Lung (tissue), 12 donors: ENCODE results near the gene KCNA5. TPM values are rescaled to one million over a fixed set of nuclear protein-coding genes. Genes with fewer than 3 reads are reported as not detected.

Experiments
- ATAC-seq: fragments of 200-7000 bp; cut with Tn5 transposase; one replicate; pipeline ENCODE4 v1.9.1; 2020; ENCODE audit warnings: moderate number of reproducible peaks; ENCODE audit not compliant: insufficient read depth, low FRiP score
- DNase-seq, 3 donors: peaks; one replicate each; pipeline ENCODE4 v3.0.0-alpha.2; 2013 to 2017
- H3K27ac ChIP-seq, 2 donors: one replicate each; pipeline ENCODE4 v1.5.1; 2013; ENCODE audit warnings: mild to moderate bottlenecking in 2 of 2, moderate library complexity in 2 of 2, control low read depth in 1 of 2, inconsistent platforms in 1 of 2, low read depth in 1 of 2, low read length in 1 of 2
- H3K27me3 ChIP-seq, 3 donors: one replicate each; pipeline ENCODE4 v1.5.1; 2013; ENCODE audit warnings: low read length in 2 of 3; ENCODE audit not compliant: control insufficient read depth in 3 of 3, insufficient read depth in 3 of 3
- H3K36me3 ChIP-seq, 4 donors: one replicate each; pipeline ENCODE4 v1.5.1; 2013; ENCODE audit warnings: low read length in 4 of 4, mild to moderate bottlenecking in 1 of 4, moderate library complexity in 1 of 4; ENCODE audit not compliant: control insufficient read depth in 4 of 4, insufficient read depth in 4 of 4
- H3K4me1 ChIP-seq, 5 donors: one replicate each; pipeline ENCODE4 v1.5.1; 2013; ENCODE audit warnings: low read length in 5 of 5, mild to moderate bottlenecking in 2 of 5, moderate library complexity in 1 of 5; ENCODE audit not compliant: control insufficient read depth in 5 of 5, insufficient read depth in 5 of 5
- H3K4me3 ChIP-seq: one replicate; pipeline ENCODE4 v1.5.1; 2013; ENCODE audit warnings: mild to moderate bottlenecking, control low read depth, moderate library complexity
- H3K9ac ChIP-seq, 2 donors: one replicate each; pipeline ENCODE4 v1.5.1; 2013; ENCODE audit warnings: low read length in 2 of 2, control low read depth in 1 of 2; ENCODE audit not compliant: insufficient read depth in 1 of 2
- H3K9me3 ChIP-seq, 4 donors: one replicate each; pipeline ENCODE4 v1.5.1; 2013; ENCODE audit warnings: low read length in 3 of 4, mild to moderate bottlenecking in 1 of 4, moderate library complexity in 1 of 4; ENCODE audit not compliant: control insufficient read depth in 4 of 4, insufficient read depth in 3 of 4
- WGBS, 2 donors: extraction: QIAGEN DNeasy Blood & Tissue Kit; methylation state at CpG; one replicate each; pipeline ENCODE4 v1.1.7; 2013; 5-methylcytosine and 5-hydroxymethylcytosine counted together
- polyA plus RNA-seq, 2 donors: library from polyadenylated mRNA; stranded (reverse); fragments of 200-250 nt; gene quantifications; one replicate each; pipeline ENCODE4 v1.2.1, GENCODE V29; 2013
- total RNA-seq, 2 donors: library from RNA; depleted of rRNA in 1 of 2; stranded (reverse); fragments of >200 nt in 1 of 2; gene quantifications; one replicate each; pipeline ENCODE4 v1.2.1, GENCODE V29; 2014 to 2021
- TF ChIP-seq, protein P1 (sequence below): IDR thresholded peaks from 2 replicates; pipeline ENCODE4 v1.5.1; 2012; ENCODE audit warnings: mild to moderate bottlenecking; ENCODE audit errors: control extremely low read depth, extremely low read depth
- donor health status: control.
- donor health status: control.
- donor health status: Bipolar disorder and iron deficiency.
- donor health status: healthy.
- donor health status: DM: yes; HTN: yes; CAD: no.

KCNA5 gene
- total and polyA plus RNA-seq, 4 donors, result 0.46 to 3.8 (median 2.4) TPM

DNA sequence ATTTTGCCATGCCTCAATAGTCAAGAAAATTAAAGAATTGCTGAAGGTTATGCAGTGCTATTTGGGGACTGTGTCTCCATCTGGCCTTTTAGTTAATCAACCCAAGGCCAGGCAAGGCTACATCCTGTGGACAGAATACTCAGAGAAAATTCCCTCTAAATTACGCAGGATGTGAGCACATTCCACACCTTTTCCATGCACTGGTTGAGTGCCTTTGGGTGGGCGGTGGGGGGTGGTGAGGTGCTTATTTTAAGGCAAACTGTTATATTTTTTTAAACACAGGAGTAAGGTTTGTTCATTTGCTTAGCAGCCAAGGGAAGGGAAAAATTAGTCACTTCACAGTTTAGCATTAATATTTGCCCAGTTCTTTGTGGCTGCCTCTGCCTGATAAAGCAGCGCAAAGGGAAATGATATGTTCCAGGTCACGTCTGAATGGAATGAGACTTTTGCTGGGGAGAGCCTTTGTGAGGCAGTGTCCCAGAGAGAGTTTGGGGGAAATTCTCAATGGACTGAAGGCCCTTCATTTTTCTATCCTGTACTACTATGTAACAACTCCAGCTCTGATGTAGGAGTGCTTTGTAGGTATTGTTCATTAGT, 17.2 kb upstream of the KCNA5 start:
- DNase-seq (no peak), ATAC-seq (no peak)
- 70 to 88% methylated on average over 4 of the region's 4 CpGs for WGBS, 2 donors

DNA sequence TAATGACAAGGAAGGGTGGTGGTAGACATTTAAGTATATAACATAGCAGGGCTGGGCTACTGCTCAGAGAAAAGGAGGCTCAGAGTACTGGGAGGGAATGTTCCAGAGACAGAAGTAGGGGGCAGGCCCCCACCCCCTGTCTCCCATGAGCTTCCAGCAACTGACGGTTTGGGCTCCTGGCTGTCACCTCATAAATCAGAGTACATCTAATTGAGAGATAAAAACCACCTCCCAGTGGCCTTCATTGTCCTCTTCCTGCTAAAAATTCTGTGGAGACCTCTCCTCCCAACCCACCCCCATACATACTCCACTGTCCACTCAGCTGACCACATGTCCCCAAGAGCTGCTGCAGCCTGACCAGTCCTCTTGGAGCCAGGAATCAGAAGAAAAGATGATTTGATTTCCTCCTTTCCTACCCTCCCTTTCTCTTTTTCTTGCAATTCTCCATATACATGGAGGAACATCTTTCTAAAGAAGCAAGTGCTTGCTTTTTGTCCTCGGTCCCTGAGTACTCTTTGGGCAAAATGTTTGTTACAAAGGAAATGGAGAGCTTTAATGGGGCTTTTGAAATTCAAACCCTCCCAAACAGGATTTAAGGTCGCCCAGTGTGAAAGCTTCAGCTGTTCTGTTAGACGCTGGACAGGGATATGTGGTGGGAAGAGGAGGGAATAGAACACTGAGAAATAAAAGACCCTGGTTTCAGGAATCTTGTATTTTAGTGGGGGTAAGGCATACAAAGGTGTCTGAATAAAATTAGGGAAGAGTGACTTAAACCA, 16.4 kb upstream of the KCNA5 start:
- Histone ChIP-seq H3K9ac (no peak overlapping the region), H3K4me1 (peaks cover 0 to 3% (median 0%) of the 10 kb centered on the region in 5 donors), H3K27ac (no peak overlapping the region), H3K9me3 (peaks cover 0 to 3% (median 0%) of the 10 kb centered on the region in 4 donors), H3K27me3 (peaks cover 0 to 15% (median 0%) of the 10 kb centered on the region in 3 donors), H3K4me3 (no peak overlapping the region), H3K36me3 (no peaks in the 10 kb centered on the region)
- TF ChIP-seq, protein P1, sequence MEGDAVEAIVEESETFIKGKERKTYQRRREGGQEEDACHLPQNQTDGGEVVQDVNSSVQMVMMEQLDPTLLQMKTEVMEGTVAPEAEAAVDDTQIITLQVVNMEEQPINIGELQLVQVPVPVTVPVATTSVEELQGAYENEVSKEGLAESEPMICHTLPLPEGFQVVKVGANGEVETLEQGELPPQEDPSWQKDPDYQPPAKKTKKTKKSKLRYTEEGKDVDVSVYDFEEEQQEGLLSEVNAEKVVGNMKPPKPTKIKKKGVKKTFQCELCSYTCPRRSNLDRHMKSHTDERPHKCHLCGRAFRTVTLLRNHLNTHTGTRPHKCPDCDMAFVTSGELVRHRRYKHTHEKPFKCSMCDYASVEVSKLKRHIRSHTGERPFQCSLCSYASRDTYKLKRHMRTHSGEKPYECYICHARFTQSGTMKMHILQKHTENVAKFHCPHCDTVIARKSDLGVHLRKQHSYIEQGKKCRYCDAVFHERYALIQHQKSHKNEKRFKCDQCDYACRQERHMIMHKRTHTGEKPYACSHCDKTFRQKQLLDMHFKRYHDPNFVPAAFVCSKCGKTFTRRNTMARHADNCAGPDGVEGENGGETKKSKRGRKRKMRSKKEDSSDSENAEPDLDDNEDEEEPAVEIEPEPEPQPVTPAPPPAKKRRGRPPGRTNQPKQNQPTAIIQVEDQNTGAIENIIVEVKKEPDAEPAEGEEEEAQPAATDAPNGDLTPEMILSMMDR, result no peak
- ATAC-seq (no peak), DNase-seq (no peak)
- 60 to 66% methylated on average over 4 of the region's 4 CpGs for WGBS, 2 donors

More for the DNA sequence above, 17.2 kb upstream of the KCNA5 start:
- peaks cover 0 to 3% (median 0%) of the 10 kb centered on the region in 5 donors for H3K4me1 ChIP-seq
- no peaks in the 10 kb centered on the region for H3K36me3 ChIP-seq
- no peak overlapping the region for H3K27ac ChIP-seq
- no peak overlapping the region for H3K9ac ChIP-seq
- TF ChIP-seq, protein P1, result no peak
- H3K9me3 ChIP-seq, result no peaks in the 10 kb centered on the region
- H3K27me3 ChIP-seq, result peaks cover 0 to 17% (median 0%) of the 10 kb centered on the region in 3 donors
- no peak overlapping the region for H3K4me3 ChIP-seq

DNA sequence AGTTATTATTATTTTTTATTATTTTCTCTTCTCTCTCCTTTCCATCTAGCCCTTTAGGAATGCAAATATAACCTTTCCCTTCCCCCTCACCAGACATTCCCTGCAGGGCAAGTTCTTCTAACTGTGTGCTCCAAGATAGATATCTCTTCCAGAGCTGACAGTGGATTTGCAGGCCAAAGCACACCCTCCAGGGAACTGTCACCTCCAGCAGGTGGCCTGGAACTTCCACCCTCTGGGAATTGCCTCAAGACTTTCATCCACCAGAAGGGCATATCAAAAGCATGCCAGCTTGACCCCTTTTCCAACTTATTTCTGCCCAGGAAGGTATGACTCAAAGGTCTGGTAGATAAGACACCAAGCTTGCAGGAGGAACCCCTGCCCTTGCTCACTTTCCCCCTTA, 13.6 kb upstream of the KCNA5 start:
- no peak overlapping the region for H3K27ac ChIP-seq
- TF ChIP-seq, protein P1, result no peak
- H3K27me3 ChIP-seq, result peaks cover 0 to 12% (median 0%) of the 10 kb centered on the region in 3 donors
- peaks cover 0 to 13% (median 5%) of the 10 kb centered on the region in 5 donors for H3K4me1 ChIP-seq
- H3K36me3 ChIP-seq, result no peaks in the 10 kb centered on the region
- DNase-seq (no peak), ATAC-seq (no peak)
- no peak overlapping the region for H3K4me3 ChIP-seq
- H3K9ac ChIP-seq, result no peak overlapping the region
- peaks cover 0 to 3% (median 0%) of the 10 kb centered on the region in 4 donors for H3K9me3 ChIP-seq
